NCI-H345 treated with DMSO at 0.1 percent for 48 hours (cell line): Measurements from ENCODE around the gene ADAMTS17.

Source experiments
- DNase-seq: peaks from one replicate; lab custom pipeline; 2025; ENCODE audit not compliant: unreplicated experiment; lab: John Stamatoyannopoulos, UW

The ADAMTS17 gene

GRCh38 chr15:100032358-100033085, 309.3 kb downstream of the ADAMTS17 start:
- DNase-seq, result no peak

- no peak for DNase-seq
Measured at GRCh38 chr15:100031665-100032357, 310.0 kb downstream of the ADAMTS17 start.

- no peak for DNase-seq
Measured at GRCh38 chr15:100030586-100031229, 311.1 kb downstream of the ADAMTS17 start.

GRCh38 chr15:100029868-100030479, 311.8 kb downstream of the ADAMTS17 start:
- DNase-seq, result no peak

- DNase-seq, result no peak
Measured at GRCh38 chr15:100029045-100029444, 312.7 kb downstream of the ADAMTS17 start.

- DNase-seq, result no peak
Measured at GRCh38 chr15:100026041-100026440, 315.7 kb downstream of the ADAMTS17 start.

GRCh38 chr15:100022806-100023205, 319.0 kb downstream of the ADAMTS17 start:
- no peak for DNase-seq

- DNase-seq, result no peak
Measured at GRCh38 chr15:100022391-100022790, 319.4 kb downstream of the ADAMTS17 start.

GRCh38 chr15:100021653-100022052, 320.1 kb downstream of the ADAMTS17 start:
- DNase-seq, result no peak

- DNase-seq, result no peak
Measured at GRCh38 chr15:100020614-100021013, 321.2 kb downstream of the ADAMTS17 start.

GRCh38 chr15:100020189-100020588, 321.6 kb downstream of the ADAMTS17 start:
- no peak for DNase-seq

- no peak for DNase-seq
Measured at GRCh38 chr15:100019601-100020000, 322.2 kb downstream of the ADAMTS17 start.

GRCh38 chr15:100018191-100018590, 323.6 kb downstream of the ADAMTS17 start:
- no peak for DNase-seq

GRCh38 chr15:100017140-100017539, 324.6 kb downstream of the ADAMTS17 start:
- DNase-seq, result no peak

- no peak for DNase-seq
Measured at GRCh38 chr15:100016632-100017031, 325.1 kb downstream of the ADAMTS17 start.

- DNase-seq, result no peak
Measured at GRCh38 chr15:100011235-100011634, 330.5 kb downstream of the ADAMTS17 start.

GRCh38 chr15:100009372-100009771, 332.4 kb downstream of the ADAMTS17 start:
- no peak for DNase-seq

GRCh38 chr15:100008258-100008657, 333.5 kb downstream of the ADAMTS17 start:
- no peak for DNase-seq

GRCh38 chr15:100007609-100008008, 334.2 kb downstream of the ADAMTS17 start:
- DNase-seq, result no peak

- DNase-seq, result no peak
Measured at GRCh38 chr15:100005715-100006114, 336.1 kb downstream of the ADAMTS17 start.

GRCh38 chr15:100005013-100005412, 336.8 kb downstream of the ADAMTS17 start:
- DNase-seq, result no peak
